ENCODE results near the gene NPY4R. TPM values are rescaled to one million over a fixed set of nuclear protein-coding genes. Genes with fewer than 3 reads are reported as not detected.
"Not testable (repeated sequence)": the region's sequence is repeated elsewhere in the genome, so short reads cannot be mapped to it uniquely, and the experiment has no call there.

The NPY4R gene
- total RNA-seq, 1 experiment from 2014 or later = not detected

DNA sequence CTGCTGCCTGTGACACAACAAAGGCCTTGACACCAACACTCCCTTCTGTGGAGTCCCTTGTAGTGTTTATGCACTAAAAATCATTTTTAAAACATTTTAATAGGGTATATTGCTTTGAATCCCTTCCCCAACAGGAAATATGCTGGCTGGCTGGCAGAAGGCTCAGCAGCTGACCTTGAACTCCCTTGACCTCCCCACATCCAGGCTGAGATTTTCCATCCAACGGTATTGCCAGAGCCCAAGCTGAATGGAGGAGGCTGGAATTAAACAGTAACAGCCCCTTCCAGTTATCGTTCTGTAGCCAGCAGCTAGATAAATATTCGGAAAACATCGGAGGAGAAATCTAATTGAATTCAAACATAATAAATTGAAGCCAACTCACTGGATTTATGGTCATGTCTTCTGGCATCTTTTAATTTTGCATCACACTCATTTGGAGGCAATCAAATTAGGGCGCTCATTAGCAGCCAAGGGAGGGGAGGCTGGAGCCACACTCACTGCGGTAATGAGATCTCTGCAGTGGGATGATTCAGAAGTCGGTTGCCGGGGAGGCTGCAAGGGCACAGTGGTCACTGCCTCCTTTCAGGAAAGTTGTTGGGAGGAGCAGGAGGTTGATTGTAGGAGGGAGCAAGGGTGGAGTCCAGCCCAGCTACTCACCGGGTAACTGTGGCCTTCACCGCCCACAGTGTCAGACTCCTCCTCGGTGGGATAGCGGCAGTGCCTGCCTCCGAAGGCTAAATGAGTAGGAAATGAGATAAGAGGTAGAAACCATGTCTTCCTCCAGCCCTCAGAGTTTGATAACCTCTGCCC, 46.0 kb downstream of the NPY4R start:
- ATAC-seq; intact Hi-C loops (cut with micrococcal nuclease); BruUV-seq (replicated peaks); POLR2A ChIA-PET; H3K4me2 ChIP-seq (ENCODE audit: low read length); H3K79me2 ChIP-seq (ENCODE audit: insufficient read depth, low read length); H3K9me2 ChIP-seq (ENCODE audit: insufficient read depth); H3K4me3 ChIP-seq (replicated peaks in 1 of 2; ENCODE audit: low read depth in 1 of 2, low read length in 2 of 2); H3K4me1 ChIP-seq (ENCODE audit: control insufficient read depth in 1 of 2, insufficient read depth in 2 of 2, low read length in 2 of 2); CTCF ChIA-PET; H2AFZ ChIP-seq (ENCODE audit: low read depth, low read length, poor library complexity, severe bottlenecking); H3K9me3 ChIP-seq (ENCODE audit: control insufficient read depth in 1 of 2, insufficient read depth in 1 of 2, low read depth in 1 of 2, low read length in 2 of 2); H3K27me3 ChIP-seq (ENCODE audit: insufficient read depth, low read length); RAD21 ChIA-PET (ENCODE audit: low non-redundant PET in 1 of 2, low total read pairs in 2 of 2, uncharacterized antibody in 2 of 2, unreplicated experiment in 2 of 2); H3K36me3 ChIP-seq (ENCODE audit: control insufficient read depth in 1 of 2, insufficient read depth in 2 of 2, low read length in 2 of 2); H4K20me1 ChIP-seq (ENCODE audit: insufficient read depth); DNase-seq (ENCODE audit: low read depth, low spot score); H3K27ac ChIP-seq (ENCODE audit: low read depth, low read length); H3K9ac ChIP-seq (ENCODE audit: low read length): not testable (repeated sequence)

DNA sequence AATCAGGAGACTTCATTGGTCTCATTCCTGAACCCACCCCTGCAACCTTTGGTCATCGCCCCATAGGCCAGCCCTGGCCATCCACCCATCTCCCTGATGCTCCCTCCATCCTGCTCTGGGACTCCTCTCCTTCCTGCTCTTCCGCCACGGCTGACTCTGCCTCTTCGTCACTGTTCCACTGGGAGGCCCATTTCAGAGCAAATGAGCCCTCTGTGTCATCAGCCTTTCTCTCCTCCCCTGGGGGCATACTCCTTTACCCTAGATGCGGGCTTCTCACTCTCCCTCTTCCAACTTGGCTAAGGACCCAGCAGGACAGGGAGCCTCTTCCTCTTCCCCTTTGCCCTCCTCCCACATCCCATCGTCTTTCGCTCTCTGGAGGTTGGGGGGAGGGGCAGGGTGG, 47.5 kb downstream of the NPY4R start:
- CTCF ChIA-PET; H3K79me2 ChIP-seq (ENCODE audit: insufficient read depth, low read length); H3K9me2 ChIP-seq (ENCODE audit: insufficient read depth); H3K27me3 ChIP-seq (ENCODE audit: insufficient read depth, low read length); H3K4me2 ChIP-seq (ENCODE audit: low read length); BruUV-seq (replicated peaks); H3K9me3 ChIP-seq (ENCODE audit: control insufficient read depth in 1 of 2, insufficient read depth in 1 of 2, low read depth in 1 of 2, low read length in 2 of 2); ATAC-seq; RAD21 ChIA-PET (ENCODE audit: low non-redundant PET in 1 of 2, low total read pairs in 2 of 2, uncharacterized antibody in 2 of 2, unreplicated experiment in 2 of 2); H3K36me3 ChIP-seq (ENCODE audit: control insufficient read depth in 1 of 2, insufficient read depth in 2 of 2, low read length in 2 of 2); H3K9ac ChIP-seq (ENCODE audit: low read length); H3K4me3 ChIP-seq (replicated peaks in 1 of 2; ENCODE audit: low read depth in 1 of 2, low read length in 2 of 2); H3K27ac ChIP-seq (ENCODE audit: low read depth, low read length); H2AFZ ChIP-seq (ENCODE audit: low read depth, low read length, poor library complexity, severe bottlenecking); H4K20me1 ChIP-seq (ENCODE audit: insufficient read depth); POLR2A ChIA-PET; intact Hi-C loops (cut with micrococcal nuclease); DNase-seq (ENCODE audit: low read depth, low spot score); H3K4me1 ChIP-seq (ENCODE audit: control insufficient read depth in 1 of 2, insufficient read depth in 2 of 2, low read length in 2 of 2): not testable (repeated sequence)

DNA sequence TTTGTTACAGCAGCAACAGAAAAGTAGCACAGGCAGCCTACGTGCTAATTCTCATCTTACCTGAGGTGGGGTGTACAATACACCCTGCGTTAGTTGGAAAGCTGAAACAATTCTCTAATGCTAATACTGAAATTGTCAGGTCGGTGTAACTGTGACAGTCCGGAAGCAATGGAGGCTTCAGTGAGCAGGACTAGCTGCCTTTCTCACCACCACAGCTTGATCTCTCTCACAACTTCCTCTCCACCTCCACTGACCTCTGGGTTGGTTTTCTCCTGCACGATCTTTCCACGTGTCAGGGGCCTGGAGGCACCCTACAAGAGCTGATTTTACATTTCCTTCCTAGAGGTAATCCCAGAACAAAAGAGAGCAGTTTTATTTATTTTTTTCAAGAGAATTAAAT, 50.5 kb downstream of the NPY4R start:
- H3K9me2 ChIP-seq (ENCODE audit: insufficient read depth); H3K27me3 ChIP-seq (ENCODE audit: insufficient read depth, low read length); RAD21 ChIA-PET (ENCODE audit: low non-redundant PET in 1 of 2, low total read pairs in 2 of 2, uncharacterized antibody in 2 of 2, unreplicated experiment in 2 of 2); H3K9ac ChIP-seq (ENCODE audit: low read length); CTCF ChIA-PET; DNase-seq (ENCODE audit: low read depth, low spot score); ATAC-seq; H3K4me3 ChIP-seq (replicated peaks in 1 of 2; ENCODE audit: low read depth in 1 of 2, low read length in 2 of 2); H3K4me1 ChIP-seq (ENCODE audit: control insufficient read depth in 1 of 2, insufficient read depth in 2 of 2, low read length in 2 of 2); H3K79me2 ChIP-seq (ENCODE audit: insufficient read depth, low read length); H3K36me3 ChIP-seq (ENCODE audit: control insufficient read depth in 1 of 2, insufficient read depth in 2 of 2, low read length in 2 of 2); H3K4me2 ChIP-seq (ENCODE audit: low read length); intact Hi-C loops (cut with micrococcal nuclease); BruUV-seq (replicated peaks); H3K9me3 ChIP-seq (ENCODE audit: control insufficient read depth in 1 of 2, insufficient read depth in 1 of 2, low read depth in 1 of 2, low read length in 2 of 2); H3K27ac ChIP-seq (ENCODE audit: low read depth, low read length); H2AFZ ChIP-seq (ENCODE audit: low read depth, low read length, poor library complexity, severe bottlenecking); H4K20me1 ChIP-seq (ENCODE audit: insufficient read depth); POLR2A ChIA-PET: not testable (repeated sequence)

DNA sequence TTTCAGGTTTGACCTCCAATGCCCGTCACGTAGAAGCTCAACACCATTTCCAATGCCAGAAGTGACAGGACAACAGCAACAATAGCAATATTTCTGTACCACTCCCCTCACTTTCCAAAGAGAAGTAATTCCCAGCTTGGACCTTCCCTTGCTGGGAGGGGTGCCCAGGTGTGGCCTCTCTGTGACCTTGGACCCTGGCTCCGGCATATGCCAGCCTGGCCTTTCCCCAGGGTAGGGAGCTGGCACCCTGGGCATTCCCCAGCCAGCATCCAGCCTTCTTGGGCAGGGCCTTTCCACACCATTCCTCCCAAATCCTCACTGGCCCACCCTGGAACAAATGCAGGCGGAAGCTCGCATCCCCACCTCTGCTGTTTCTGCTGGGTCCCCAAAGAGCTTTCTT, 53.1 kb downstream of the NPY4R start:
- intact Hi-C loops (cut with micrococcal nuclease); H3K4me2 ChIP-seq (ENCODE audit: low read length); H3K9me3 ChIP-seq (ENCODE audit: control insufficient read depth in 1 of 2, insufficient read depth in 1 of 2, low read depth in 1 of 2, low read length in 2 of 2); H3K79me2 ChIP-seq (ENCODE audit: insufficient read depth, low read length); H3K9ac ChIP-seq (ENCODE audit: low read length); H3K9me2 ChIP-seq (ENCODE audit: insufficient read depth); H3K4me3 ChIP-seq (replicated peaks in 1 of 2; ENCODE audit: low read depth in 1 of 2, low read length in 2 of 2); H3K36me3 ChIP-seq (ENCODE audit: control insufficient read depth in 1 of 2, insufficient read depth in 2 of 2, low read length in 2 of 2); CTCF ChIA-PET; BruUV-seq (replicated peaks); ATAC-seq; H2AFZ ChIP-seq (ENCODE audit: low read depth, low read length, poor library complexity, severe bottlenecking); H3K4me1 ChIP-seq (ENCODE audit: control insufficient read depth in 1 of 2, insufficient read depth in 2 of 2, low read length in 2 of 2); H4K20me1 ChIP-seq (ENCODE audit: insufficient read depth); DNase-seq (ENCODE audit: low read depth, low spot score); POLR2A ChIA-PET; H3K27ac ChIP-seq (ENCODE audit: low read depth, low read length); H3K27me3 ChIP-seq (ENCODE audit: insufficient read depth, low read length); RAD21 ChIA-PET (ENCODE audit: low non-redundant PET in 1 of 2, low total read pairs in 2 of 2, uncharacterized antibody in 2 of 2, unreplicated experiment in 2 of 2): not testable (repeated sequence)
